PC-9 (cell line): Measurements from ENCODE around the gene KDM4B. TPM values are rescaled to one million over a fixed set of nuclear protein-coding genes. Genes with fewer than 3 reads are reported as not detected.

Experiments
- BruUV-seq: library from RNA; stranded (reverse); fragments of 400-500 nt; replicated peaks from 2 replicates; lab custom pipeline; 2021; lab: Mats Ljungman, UMichigan
- CTCF ChIA-PET: fragments of 300-600 bp; sonication (Branson Sonifier 250); formaldehyde crosslinking; loops from one replicate; lab custom pipeline; 2022; ENCODE audit warnings: antibody characterized with exemption; lab: Charles Lee
- POLR2A ChIA-PET: fragments of 300-600 bp; sonication (Branson Sonifier 250); formaldehyde crosslinking; loops from one replicate; lab custom pipeline; 2022; ENCODE audit warnings: antibody characterized with exemption; ENCODE audit not compliant: unreplicated experiment; lab: Charles Lee
- DNase-seq, 2 experiments: peaks; one replicate each; pipeline versions ENCODE4 v3.0.0 to v3.0.0-alpha.2; 2015 to 2022; ENCODE audit warnings: mixed read lengths in 1 of 2
- H2AFZ ChIP-seq: fragments of 200-600 bp; sonication (generic); 2 replicates; pipeline ENCODE4 v1.8.1; 2017; ENCODE audit warnings: antibody characterized with exemption
- H3F3A ChIP-seq: fragments of 200-600 bp; sonication (generic); 2 replicates; pipeline ENCODE4 v1.8.1; 2017; ENCODE audit warnings: antibody characterized with exemption, mild to moderate bottlenecking, low read depth; ENCODE audit not compliant: insufficient read depth
- H3K27ac ChIP-seq: fragments of 200-600 bp; sonication (generic); 2 replicates; pipeline ENCODE4 v1.6.1; 2016; ENCODE audit warnings: mixed run types
- H3K27me3 ChIP-seq: fragments of 200-600 bp; sonication (generic); 2 replicates; pipeline ENCODE4 v1.6.1; 2016; ENCODE audit warnings: low read depth, mixed run types; ENCODE audit not compliant: insufficient read depth
- H3K36me3 ChIP-seq: fragments of 200-600 bp; sonication (generic); 2 replicates; pipeline ENCODE4 v1.6.1; 2016; ENCODE audit warnings: low read depth, mixed run types
- H3K4me1 ChIP-seq: fragments of 200-600 bp; sonication (generic); replicated peaks from 2 replicates; pipeline ENCODE4 v1.6.1; 2016; ENCODE audit warnings: mixed run types; ENCODE audit not compliant: insufficient read depth
- H3K4me2 ChIP-seq: fragments of 200-600 bp; sonication (generic); 2 replicates; pipeline ENCODE4 v1.6.1; 2017; ENCODE audit warnings: mixed run types
- H3K4me3 ChIP-seq: fragments of 200-600 bp; sonication (generic); 2 replicates; pipeline ENCODE4 v1.6.1; 2016; ENCODE audit warnings: mixed run types
- H3K79me2 ChIP-seq: fragments of 200-600 bp; sonication (generic); 2 replicates; pipeline ENCODE4 v1.6.1; 2017; ENCODE audit warnings: low read depth, mixed run types
- H3K9me2 ChIP-seq: fragments of 200-600 bp; sonication (generic); 2 replicates; pipeline ENCODE4 v1.8.1; 2017; ENCODE audit warnings: mild to moderate bottlenecking; ENCODE audit not compliant: insufficient read depth
- H3K9me3 ChIP-seq: fragments of 200-600 bp; sonication (generic); 2 replicates; pipeline ENCODE4 v1.8.1; 2016; ENCODE audit warnings: low read depth; ENCODE audit not compliant: insufficient read depth
- H4K20me1 ChIP-seq: fragments of 200-600 bp; sonication (generic); 2 replicates; pipeline ENCODE4 v1.8.1; 2017; ENCODE audit not compliant: insufficient read depth
- EZH2 ChIP-seq: fragments of 200-600 bp; sonication (generic); IDR thresholded peaks from 2 replicates; pipeline ENCODE4 v1.8.0; 2017; ENCODE audit warnings: antibody characterized with exemption, low read depth
- intact Hi-C: fragments of 100-400 bp; cut with micrococcal nuclease; formaldehyde crosslinking; loops from one replicate; pipeline ENCODE4 v1.10.0; 2022; ENCODE audit not compliant: unreplicated experiment
- total RNA-seq: library from RNA; stranded (reverse); gene quantifications from 2 replicates; pipeline ENCODE4 v1.2.3, GENCODE V29; 2021
- TF ChIP-seq, protein P1 (sequence below): fragments of 200-600 bp; sonication (generic); conservative IDR thresholded peaks from 2 replicates; pipeline ENCODE4 v1.6.1; 2017; ENCODE audit warnings: mixed run types, antibody characterized with exemption, mild to moderate bottlenecking, moderate library complexity

The KDM4B gene
- total RNA-seq, 1 experiment from 2014 or later, result 19.5 TPM

DNA sequence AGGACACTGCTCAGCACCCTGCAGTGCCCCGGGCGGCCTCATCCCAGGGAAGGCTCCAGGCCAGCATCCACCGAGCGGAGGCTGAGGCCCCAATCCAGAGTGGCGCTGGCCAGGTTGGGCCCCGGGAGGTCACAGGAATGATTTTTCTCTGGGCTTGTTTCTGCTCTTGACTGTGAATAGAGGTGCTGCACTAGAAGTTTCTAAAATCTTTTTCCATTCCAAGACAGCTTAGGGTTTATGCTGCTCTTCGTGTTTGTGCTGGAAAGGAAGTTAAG lies 15.1 kb downstream of the KDM4B start:
- Histone ChIP-seq H3K4me3 (no peak overlapping the region), H3K27me3 (no peaks in the 10 kb centered on the region), H4K20me1 (peaks cover 5% of the 10 kb centered on the region; the same call in 1 of the 2 replicates), H3K27ac (no peak overlapping the region), H3K36me3 (no peaks in the 10 kb centered on the region), H3K4me2 (no peak overlapping the region), H2AFZ (no peak overlapping the region), H3K4me1 (no peaks in the 10 kb centered on the region), H3F3A (no peaks in the 10 kb centered on the region), H3K79me2 (no peaks in the 10 kb centered on the region), H3K9me2 (no peaks in the 10 kb centered on the region), H3K9me3 (no peaks in the 10 kb centered on the region)
- ChIA-PET CTCF (no interaction called here), POLR2A (no interaction called here)
- BruUV-seq, result no TSS peak
- TF ChIP-seq, protein P1, sequence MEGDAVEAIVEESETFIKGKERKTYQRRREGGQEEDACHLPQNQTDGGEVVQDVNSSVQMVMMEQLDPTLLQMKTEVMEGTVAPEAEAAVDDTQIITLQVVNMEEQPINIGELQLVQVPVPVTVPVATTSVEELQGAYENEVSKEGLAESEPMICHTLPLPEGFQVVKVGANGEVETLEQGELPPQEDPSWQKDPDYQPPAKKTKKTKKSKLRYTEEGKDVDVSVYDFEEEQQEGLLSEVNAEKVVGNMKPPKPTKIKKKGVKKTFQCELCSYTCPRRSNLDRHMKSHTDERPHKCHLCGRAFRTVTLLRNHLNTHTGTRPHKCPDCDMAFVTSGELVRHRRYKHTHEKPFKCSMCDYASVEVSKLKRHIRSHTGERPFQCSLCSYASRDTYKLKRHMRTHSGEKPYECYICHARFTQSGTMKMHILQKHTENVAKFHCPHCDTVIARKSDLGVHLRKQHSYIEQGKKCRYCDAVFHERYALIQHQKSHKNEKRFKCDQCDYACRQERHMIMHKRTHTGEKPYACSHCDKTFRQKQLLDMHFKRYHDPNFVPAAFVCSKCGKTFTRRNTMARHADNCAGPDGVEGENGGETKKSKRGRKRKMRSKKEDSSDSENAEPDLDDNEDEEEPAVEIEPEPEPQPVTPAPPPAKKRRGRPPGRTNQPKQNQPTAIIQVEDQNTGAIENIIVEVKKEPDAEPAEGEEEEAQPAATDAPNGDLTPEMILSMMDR, result no peak
- TF ChIP-seq EZH2, result no peak
- DNase-seq, result no peak
- intact Hi-C loops, result no loop called here

DNA sequence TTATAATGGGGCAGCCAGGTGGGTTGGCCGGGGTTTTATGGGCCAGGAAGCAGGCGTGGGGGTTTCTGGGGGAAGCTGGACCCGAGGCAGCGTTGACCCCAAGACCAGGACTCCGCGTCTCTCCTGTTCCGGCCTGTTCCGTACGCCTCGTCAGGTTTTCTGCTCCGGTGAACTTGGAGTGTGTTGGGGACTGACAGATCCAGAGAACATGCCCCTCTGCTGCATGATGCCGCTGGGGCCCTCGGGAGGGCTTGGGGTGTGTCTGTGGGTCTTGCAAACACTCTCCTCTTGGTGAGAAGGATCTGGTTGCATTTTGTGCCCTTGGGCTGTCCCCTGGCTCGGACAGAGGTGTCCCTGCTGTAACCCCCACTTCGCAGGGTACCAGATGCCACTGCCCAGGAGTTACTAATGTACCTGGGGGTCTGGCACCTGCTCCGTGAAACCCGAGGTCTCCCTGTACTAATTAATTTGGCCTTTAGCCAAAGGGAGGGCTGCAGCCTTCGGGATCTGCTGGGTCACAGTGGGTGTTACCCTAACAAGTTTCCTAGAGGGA lies 15.6 kb downstream of the KDM4B start:
- H3K4me2 ChIP-seq, result no peak overlapping the region
- H3K79me2 ChIP-seq, result no peaks in the 10 kb centered on the region
- no peak overlapping the region for H3K4me3 ChIP-seq
- H2AFZ ChIP-seq, result no peak overlapping the region
- intact Hi-C loops, result no loop called here
- H3F3A ChIP-seq, result no peaks in the 10 kb centered on the region
- H3K9me3 ChIP-seq, result no peaks in the 10 kb centered on the region
- no peaks in the 10 kb centered on the region for H3K4me1 ChIP-seq
- no peaks in the 10 kb centered on the region for H3K36me3 ChIP-seq
- POLR2A ChIA-PET, result no interaction called here
- no peak overlapping the region for H3K27ac ChIP-seq
- 0 out of 2 replicates have a peak, but pooled peaks cover 2% of the 10 kb centered on the region for H4K20me1 ChIP-seq
- CTCF ChIA-PET, result no interaction called here
- no peaks in the 10 kb centered on the region for H3K9me2 ChIP-seq
- DNase-seq, result no peak
- no peak for TF ChIP-seq EZH2
- BruUV-seq, result no TSS peak
- no peaks in the 10 kb centered on the region for H3K27me3 ChIP-seq

DNA sequence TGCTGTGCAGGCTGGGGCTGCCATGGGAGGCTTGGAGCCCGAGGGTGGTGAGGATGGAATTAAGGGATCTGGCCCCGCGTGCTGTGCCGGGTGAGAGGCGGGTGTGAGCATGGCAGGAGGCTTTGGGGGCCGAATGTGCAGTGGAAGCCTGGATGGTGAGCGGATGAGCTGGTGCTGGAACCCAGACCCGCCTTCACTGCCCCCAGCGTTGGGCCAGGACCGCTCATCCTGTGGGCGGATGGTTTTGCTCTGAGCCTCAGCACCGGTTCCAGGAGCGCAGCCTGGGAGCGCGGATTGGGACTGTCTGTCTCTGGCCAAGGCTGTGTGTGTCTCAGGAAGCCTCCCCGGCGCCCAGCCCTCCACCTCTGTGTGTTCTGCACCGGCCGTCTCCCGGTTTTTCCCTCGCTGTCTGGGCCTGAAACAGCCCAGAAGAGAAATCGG lies 16.7 kb downstream of the KDM4B start:
- CTCF ChIA-PET, result no interaction called here
- Histone ChIP-seq H2AFZ (no peak overlapping the region), H3K27ac (no peak overlapping the region), H3F3A (no peaks in the 10 kb centered on the region), H3K4me1 (no peaks in the 10 kb centered on the region), H3K4me2 (no peak overlapping the region), H3K79me2 (no peaks in the 10 kb centered on the region), H3K9me3 (no peaks in the 10 kb centered on the region), H3K27me3 (no peaks in the 10 kb centered on the region), H4K20me1 (0 out of 2 replicates have a peak, but pooled peaks cover 2% of the 10 kb centered on the region), H3K9me2 (no peaks in the 10 kb centered on the region), H3K36me3 (no peaks in the 10 kb centered on the region), H3K4me3 (no peak overlapping the region)
- intact Hi-C loops, result no loop called here
- TF ChIP-seq, protein P1, result no peak
- no peak for TF ChIP-seq EZH2
- no peak for DNase-seq
- no TSS peak for BruUV-seq
- POLR2A ChIA-PET, result no interaction called here

DNA sequence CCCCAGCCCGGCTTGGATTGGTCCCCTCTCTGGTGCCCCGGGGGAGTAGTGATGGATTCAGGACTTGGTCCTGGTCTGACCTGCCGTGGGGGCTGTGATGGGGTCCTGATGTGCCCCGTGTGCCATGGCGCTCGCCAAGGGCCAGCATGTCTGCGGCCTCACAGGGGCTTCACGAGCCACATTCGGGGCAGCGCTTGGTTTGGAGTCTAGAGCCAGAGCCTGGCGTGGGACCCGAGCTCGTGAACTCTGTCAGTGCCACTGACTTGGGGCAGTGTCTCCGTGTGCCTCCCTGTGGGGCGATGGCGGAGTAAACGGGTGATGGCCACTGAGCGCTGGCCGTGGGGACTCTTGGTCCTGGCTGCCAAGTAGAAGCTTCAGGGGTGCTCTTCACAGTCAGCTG lies 17.1 kb downstream of the KDM4B start:
- BruUV-seq, result no TSS peak
- no peaks in the 10 kb centered on the region for H3K4me1 ChIP-seq
- H3K9me3 ChIP-seq, result no peaks in the 10 kb centered on the region
- H3K36me3 ChIP-seq, result no peaks in the 10 kb centered on the region
- CTCF ChIA-PET, result no interaction called here
- intact Hi-C loops, result no loop called here
- H3K79me2 ChIP-seq, result no peaks in the 10 kb centered on the region
- H3K27me3 ChIP-seq, result no peaks in the 10 kb centered on the region
- no peak for TF ChIP-seq EZH2
- TF ChIP-seq, protein P1, result no peak
- POLR2A ChIA-PET, result no interaction called here
- no peak overlapping the region for H3K4me2 ChIP-seq
- no peak overlapping the region for H2AFZ ChIP-seq
- no peaks in the 10 kb centered on the region for H3K9me2 ChIP-seq
- H4K20me1 ChIP-seq, result 0 out of 2 replicates have a peak, but pooled peaks cover 2% of the 10 kb centered on the region
- no peaks in the 10 kb centered on the region for H3F3A ChIP-seq
- H3K27ac ChIP-seq, result no peak overlapping the region
- H3K4me3 ChIP-seq, result no peak overlapping the region
- DNase-seq, result no peak
